Tibial nerve (tissue), 4 donors: ENCODE measurements around the gene NUCKS1. TPM values are rescaled to one million over a fixed set of nuclear protein-coding genes. Genes with fewer than 3 reads are reported as not detected.

ENCODE experiments used
- DNase-seq, 2 donors: peaks; one replicate each; pipeline ENCODE4 v3.0.0-alpha.2; 2019; ENCODE audit warnings: low spot score in 2 of 2
- H3K27ac ChIP-seq, 4 donors: fragments of 200-600 bp; sonication (generic) in 3 of 4; one replicate each; pipeline ENCODE4 v1.5.1; 2017 to 2019; ENCODE audit warnings: mild to moderate bottlenecking in 1 of 4
- H3K27me3 ChIP-seq, 2 donors: fragments of 200-600 bp; sonication (generic) in 1 of 2; one replicate each; pipeline versions ENCODE4 v1.5.1 to v1.6.0; 2017 to 2019
- H3K36me3 ChIP-seq, 3 donors: fragments of 200-600 bp; sonication (generic); one replicate each; pipeline ENCODE4 v1.5.1; 2018 to 2019
- H3K4me1 ChIP-seq, 4 donors: fragments of 200-600 bp; sonication (generic) in 3 of 4; one replicate each; pipeline ENCODE4 v1.5.1; 2017 to 2019
- H3K4me3 ChIP-seq, 4 donors: fragments of 200-600 bp; sonication (generic) in 3 of 4; one replicate each; pipeline ENCODE4 v1.5.1; 2017 to 2019; ENCODE audit warnings: mild to moderate bottlenecking in 1 of 4, moderate library complexity in 1 of 4
- H3K9me3 ChIP-seq, 4 donors: fragments of 200-600 bp; sonication (generic) in 3 of 4; one replicate each; pipeline ENCODE4 v1.5.1; 2017 to 2019
- EP300 ChIP-seq, 2 donors: sonication (generic); formaldehyde crosslinking; IDR thresholded peaks; one replicate each; pipeline ENCODE4 v1.6.1; 2017; ENCODE audit warnings: antibody characterized with exemption in 2 of 2, mild to moderate bottlenecking in 1 of 2
- POLR2A ChIP-seq, 2 donors: fragments of 450-650 bp; IDR thresholded peaks; one replicate each; pipeline ENCODE4 v1.6.1; 2017; ENCODE audit warnings: antibody characterized with exemption in 2 of 2, mild to moderate bottlenecking in 2 of 2, moderate library complexity in 2 of 2
- WGBS, 2 donors: methylation state at CpG; one replicate each; pipeline ENCODE4 v1.1.5; 2018; 5-methylcytosine and 5-hydroxymethylcytosine counted together
- total RNA-seq, 4 donors: library from RNA; depleted of rRNA; stranded (reverse); fragments of >200 nt; gene quantifications; one replicate each; pipeline ENCODE4 v1.1.0, GENCODE V29; 2016
- TF ChIP-seq, protein P1 (sequence below), 5 experiments: fragments of 200-600 bp in 3 of 5; fragments of 450-650 bp in 2 of 5; sonication (generic) in 3 of 5; IDR thresholded peaks; one replicate each; pipeline ENCODE4 v1.5.1; 2016 to 2019; ENCODE audit warnings: antibody characterized with exemption in 5 of 5, mild to moderate bottlenecking in 3 of 5, moderate library complexity in 2 of 5

NUCKS1 gene
- total RNA-seq, result 100 to 1,000 TPM in 3 of 4 donors, 10 to 100 TPM in 1; 80.1 to 181 (median 115) TPM

- Histone ChIP-seq H3K36me3 (no peaks in the 10 kb centered on the region), H3K9me3 (no peaks in the 10 kb centered on the region), H3K4me1 (peaks cover 0 to 36% (median 20%) of the 10 kb centered on the region in 4 donors), H3K4me3 (peak within 1 kb of the TSS; percentile 87 to 99 (median 88)), H3K27ac (peak within 1 kb of the TSS; percentile 99 to 100 (median 100)), H3K27me3 (no peaks in the 10 kb centered on the region)
- DNase-seq, result peak; percentile 98 to 99
- TF ChIP-seq, protein P1, sequence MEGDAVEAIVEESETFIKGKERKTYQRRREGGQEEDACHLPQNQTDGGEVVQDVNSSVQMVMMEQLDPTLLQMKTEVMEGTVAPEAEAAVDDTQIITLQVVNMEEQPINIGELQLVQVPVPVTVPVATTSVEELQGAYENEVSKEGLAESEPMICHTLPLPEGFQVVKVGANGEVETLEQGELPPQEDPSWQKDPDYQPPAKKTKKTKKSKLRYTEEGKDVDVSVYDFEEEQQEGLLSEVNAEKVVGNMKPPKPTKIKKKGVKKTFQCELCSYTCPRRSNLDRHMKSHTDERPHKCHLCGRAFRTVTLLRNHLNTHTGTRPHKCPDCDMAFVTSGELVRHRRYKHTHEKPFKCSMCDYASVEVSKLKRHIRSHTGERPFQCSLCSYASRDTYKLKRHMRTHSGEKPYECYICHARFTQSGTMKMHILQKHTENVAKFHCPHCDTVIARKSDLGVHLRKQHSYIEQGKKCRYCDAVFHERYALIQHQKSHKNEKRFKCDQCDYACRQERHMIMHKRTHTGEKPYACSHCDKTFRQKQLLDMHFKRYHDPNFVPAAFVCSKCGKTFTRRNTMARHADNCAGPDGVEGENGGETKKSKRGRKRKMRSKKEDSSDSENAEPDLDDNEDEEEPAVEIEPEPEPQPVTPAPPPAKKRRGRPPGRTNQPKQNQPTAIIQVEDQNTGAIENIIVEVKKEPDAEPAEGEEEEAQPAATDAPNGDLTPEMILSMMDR (IDR thresholded peaks at IDR 0.05), result peak in 3 of 5 experiments; percentile 17 to 29 (median 26)
- TF ChIP-seq POLR2A (IDR thresholded peaks at IDR 0.05) (peak; percentile 26 to 56), EP300 (IDR thresholded peaks at IDR 0.05) (peak in 1 of 2 donors; percentile 89)
- WGBS, 2 donors, result 0% methylated on average over 25 to 27 of the region's 27 CpGs
Measured at GRCh38 chr1:205750138-205751035, at the start of gene NUCKS1. NUCKS1 (minus strand) TSS chr1:205750182; CDS start chr1:205749973, 209 bp downstream.

DNA sequence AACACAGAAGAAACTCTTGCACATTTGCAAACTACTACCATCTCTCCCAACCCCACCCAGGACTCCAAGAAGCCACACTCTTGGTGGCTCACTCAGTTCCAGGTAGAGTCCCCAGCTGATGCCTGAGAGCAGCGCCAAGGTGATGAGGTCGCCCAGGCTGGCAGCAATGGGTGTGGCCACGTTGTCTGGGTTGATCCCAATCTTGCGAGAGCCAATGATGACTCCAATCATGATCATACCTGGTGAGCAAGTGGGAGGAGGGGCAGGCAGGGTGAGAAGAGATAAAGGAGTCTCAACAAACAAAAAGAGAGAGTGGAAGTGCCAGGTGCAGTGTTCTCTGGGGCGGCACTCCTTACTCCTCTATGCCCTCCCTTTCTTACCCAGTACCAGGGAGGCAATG, 48.6 kb upstream of the NUCKS1 start:
- no peak for DNase-seq
- Histone ChIP-seq H3K9me3 (no peaks in the 10 kb centered on the region), H3K27ac (no peak overlapping the region), H3K27me3 (no peaks in the 10 kb centered on the region), H3K4me1 (peaks cover 0 to 19% (median 0%) of the 10 kb centered on the region in 4 donors), H3K36me3 (peaks cover 2 to 77% (median 6%) of the 10 kb centered on the region in 3 donors), H3K4me3 (no peak overlapping the region)
- WGBS, 2 donors, result 67 to 92% methylated on average over 5 of the region's 5 CpGs
- TF ChIP-seq EP300 (IDR thresholded peaks at IDR 0.05) (no peak), POLR2A (IDR thresholded peaks at IDR 0.05) (no peak)
- TF ChIP-seq, protein P1 (IDR thresholded peaks at IDR 0.05), result no peak

DNA sequence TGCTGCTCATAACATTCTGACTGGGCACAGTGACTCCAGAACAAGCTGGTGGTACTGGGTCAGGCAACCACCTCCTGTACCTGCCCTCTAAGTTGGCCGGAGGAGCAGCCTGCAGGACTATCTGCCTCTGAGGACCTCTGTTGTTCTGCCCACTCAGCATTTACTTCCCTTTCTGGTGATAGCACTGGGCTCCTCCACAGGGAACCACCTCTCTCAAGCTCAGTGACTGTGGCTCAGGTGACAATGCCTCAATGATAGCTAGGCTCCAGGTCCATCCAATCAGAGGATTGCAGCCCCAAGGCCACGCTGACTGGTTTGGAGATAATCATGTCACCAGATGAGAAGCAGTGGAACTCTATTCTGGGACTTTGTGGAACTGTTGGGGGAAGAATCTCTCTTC, 47.2 kb upstream of the NUCKS1 start:
- Histone ChIP-seq H3K27me3 (no peaks in the 10 kb centered on the region), H3K9me3 (no peaks in the 10 kb centered on the region), H3K4me3 (no peak overlapping the region), H3K4me1 (peaks cover 0 to 18% (median 0%) of the 10 kb centered on the region in 4 donors), H3K36me3 (peaks cover 2 to 91% (median 6%) of the 10 kb centered on the region in 3 donors), H3K27ac (no peak overlapping the region)
- DNase-seq, result no peak
- WGBS, 2 donors, result 91 to 94% methylated on average over 2 of the region's 2 CpGs
- TF ChIP-seq, protein P1 (IDR thresholded peaks at IDR 0.05), result no peak
- TF ChIP-seq EP300 (IDR thresholded peaks at IDR 0.05) (no peak), POLR2A (IDR thresholded peaks at IDR 0.05) (no peak)

DNA sequence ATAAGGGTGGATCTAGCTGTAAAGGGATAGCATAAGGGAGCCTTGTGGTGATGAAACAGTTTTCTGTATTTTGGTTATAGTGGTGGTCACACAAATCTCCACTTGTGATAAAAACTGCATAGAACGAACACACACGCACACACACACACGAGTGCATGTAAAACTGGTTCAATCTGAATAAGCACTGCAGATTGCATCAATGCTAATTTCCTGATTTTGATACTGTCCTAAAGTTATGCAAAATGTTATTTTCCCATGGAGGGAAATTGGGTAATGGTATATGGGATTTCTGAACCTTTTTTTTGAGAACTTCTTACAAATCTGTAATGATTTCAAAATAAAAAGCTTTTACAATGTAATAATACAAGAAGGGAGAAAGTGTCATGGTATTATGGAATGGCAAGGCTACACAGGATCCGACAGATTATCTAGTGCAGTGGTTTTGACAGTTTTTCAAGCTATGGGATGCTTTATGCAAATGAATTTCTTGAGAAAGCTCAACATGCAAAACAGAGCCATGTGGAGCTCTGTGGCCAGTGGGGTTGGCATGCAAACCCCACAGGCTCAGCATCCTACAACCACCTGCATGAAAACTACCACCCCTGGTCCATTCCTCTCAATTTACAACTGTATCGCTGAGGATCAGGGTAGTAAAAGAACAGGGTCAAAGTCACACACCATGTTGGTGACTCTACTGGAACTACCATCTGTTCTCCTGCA, 44.2 kb upstream of the NUCKS1 start:
- no peaks in the 10 kb centered on the region for H3K9me3 ChIP-seq
- WGBS, 2 donors, result 63 to 72% methylated on average over 5 of the region's 5 CpGs
- DNase-seq, result no peak
- TF ChIP-seq POLR2A (IDR thresholded peaks at IDR 0.05) (no peak), EP300 (IDR thresholded peaks at IDR 0.05) (no peak)
- TF ChIP-seq, protein P1 (IDR thresholded peaks at IDR 0.05), result no peak
- H3K27ac ChIP-seq, result no peak overlapping the region
- no peaks in the 10 kb centered on the region for H3K27me3 ChIP-seq
- peaks cover 2 to 100% (median 6%) of the 10 kb centered on the region in 3 donors for H3K36me3 ChIP-seq
- no peak overlapping the region for H3K4me3 ChIP-seq
- no peaks in the 10 kb centered on the region for H3K4me1 ChIP-seq
